IPS DF 6.9 (cell line): ENCODE results near the gene ST6GALNAC1.

Source experiments
- DNase-seq: peaks from one replicate; pipeline ENCODE4 v3.0.0-alpha.2; 2013; ENCODE audit warnings: low read depth, low spot score
- H3K27ac ChIP-seq: one replicate; pipeline ENCODE4 v1.5.1; 2013; ENCODE audit warnings: low read length, control low read depth
- H3K27me3 ChIP-seq: 2 replicates; pipeline ENCODE4 v1.6.1; 2013; ENCODE audit warnings: mild to moderate bottlenecking, low read length; ENCODE audit not compliant: control insufficient read depth, insufficient read depth
- H3K36me3 ChIP-seq: 2 replicates; pipeline ENCODE4 v1.6.1; 2013; ENCODE audit warnings: low read length; ENCODE audit not compliant: control insufficient read depth, insufficient read depth
- H3K4me1 ChIP-seq: 2 replicates; pipeline ENCODE4 v1.6.1; 2013; ENCODE audit warnings: low read length; ENCODE audit not compliant: control insufficient read depth, insufficient read depth
- H3K4me3 ChIP-seq: 2 replicates; pipeline ENCODE4 v1.5.1; 2013; ENCODE audit warnings: mild to moderate bottlenecking, low read length
- H3K9me3 ChIP-seq: 2 replicates; pipeline ENCODE4 v1.6.1; 2013; ENCODE audit warnings: low read length, inconsistent platforms; ENCODE audit not compliant: control insufficient read depth, insufficient read depth
- WGBS: extraction: QIAGEN DNeasy Blood & Tissue Kit; methylation state at CpG from one replicate; pipeline ENCODE4 v1.1.7; 2013; ENCODE audit warnings: mixed read lengths, missing lambda C conversion rate; ENCODE audit not compliant: insufficient read length, insufficient coverage; 5-methylcytosine and 5-hydroxymethylcytosine counted together

Gene ST6GALNAC1

GRCh38 chr17:76660656-76661042 lies 17.1 kb upstream of the ST6GALNAC1 start:
- WGBS, result no CpG with 5 or more reads among the region's 3 CpGs
- Histone ChIP-seq H3K27ac (no peak overlapping the region), H3K27me3 (no peaks in the 10 kb centered on the region), H3K4me1 (peaks cover 3% of the 10 kb centered on the region; the same call in 1 of the 2 replicates), H3K36me3 (no peaks in the 10 kb centered on the region), H3K9me3 (no peaks in the 10 kb centered on the region), H3K4me3 (no peak overlapping the region)
- DNase-seq, result no peak

GRCh38 chr17:76659928-76660655 lies 16.5 kb upstream of the ST6GALNAC1 start:
- no peak for DNase-seq
- Histone ChIP-seq H3K27me3 (no peaks in the 10 kb centered on the region), H3K9me3 (no peaks in the 10 kb centered on the region), H3K4me3 (no peak overlapping the region), H3K4me1 (peaks cover 3% of the 10 kb centered on the region; the same call in 1 of the 2 replicates), H3K27ac (no peak overlapping the region), H3K36me3 (no peaks in the 10 kb centered on the region)
- no CpG with 5 or more reads among the region's 13 CpGs for WGBS

GRCh38 chr17:76658242-76658662 lies 14.7 kb upstream of the ST6GALNAC1 start:
- Histone ChIP-seq H3K4me1 (peaks cover 3% of the 10 kb centered on the region; the same call in 1 of the 2 replicates), H3K27me3 (no peaks in the 10 kb centered on the region), H3K27ac (no peak overlapping the region), H3K4me3 (no peak overlapping the region), H3K9me3 (no peaks in the 10 kb centered on the region), H3K36me3 (no peaks in the 10 kb centered on the region)
- no peak for DNase-seq
- WGBS, result no CpG with 5 or more reads among the region's 5 CpGs

- H3K36me3 ChIP-seq, result no peaks in the 10 kb centered on the region
- H3K4me1 ChIP-seq, result peaks cover 3% of the 10 kb centered on the region; the same call in 1 of the 2 replicates
- H3K4me3 ChIP-seq, result no peak overlapping the region
- no peak for DNase-seq
- H3K9me3 ChIP-seq, result no peaks in the 10 kb centered on the region
- H3K27ac ChIP-seq, result no peak overlapping the region
- H3K27me3 ChIP-seq, result no peaks in the 10 kb centered on the region
- no CpG with 5 or more reads among the region's 8 CpGs for WGBS
Measured at GRCh38 chr17:76657505-76658241, 14.1 kb upstream of the ST6GALNAC1 start.

- no CpG with 5 or more reads among the region's 1 CpG for WGBS
- Histone ChIP-seq H3K27me3 (no peaks in the 10 kb centered on the region), H3K4me1 (peaks cover under 1% of the 10 kb centered on the region; the same call in 1 of the 2 replicates), H3K4me3 (no peak overlapping the region), H3K27ac (no peak overlapping the region), H3K36me3 (no peaks in the 10 kb centered on the region), H3K9me3 (0 out of 2 replicates have a peak, but pooled peaks cover 2% of the 10 kb centered on the region)
- DNase-seq, result no peak
Measured at GRCh38 chr17:76654408-76654807, 10.9 kb upstream of the ST6GALNAC1 start.

GRCh38 chr17:76650504-76650903 lies 6.9 kb upstream of the ST6GALNAC1 start:
- Histone ChIP-seq H3K27ac (no peak overlapping the region), H3K4me1 (no peaks in the 10 kb centered on the region), H3K9me3 (0 out of 2 replicates have a peak, but pooled peaks cover 2% of the 10 kb centered on the region), H3K4me3 (no peak overlapping the region), H3K27me3 (no peaks in the 10 kb centered on the region), H3K36me3 (no peaks in the 10 kb centered on the region)
- no CpG with 5 or more reads among the region's 5 CpGs for WGBS
- DNase-seq, result no peak

GRCh38 chr17:76646712-76647111 lies 3.2 kb upstream of the ST6GALNAC1 start:
- no peak for DNase-seq
- H3K27ac ChIP-seq, result no peak overlapping the region
- H3K36me3 ChIP-seq, result no peaks in the 10 kb centered on the region
- WGBS, result no CpG with 5 or more reads among the region's 1 CpG
- no peaks in the 10 kb centered on the region for H3K27me3 ChIP-seq
- H3K9me3 ChIP-seq, result 0 out of 2 replicates have a peak, but pooled peaks cover under 1% of the 10 kb centered on the region
- H3K4me3 ChIP-seq, result no peak overlapping the region
- no peaks in the 10 kb centered on the region for H3K4me1 ChIP-seq

- DNase-seq, result no peak
- H3K9me3 ChIP-seq, result no peaks in the 10 kb centered on the region
- no peaks in the 10 kb centered on the region for H3K4me1 ChIP-seq
- H3K27ac ChIP-seq, result no peak overlapping the region
- no CpG with 5 or more reads among the region's 5 CpGs for WGBS
- H3K36me3 ChIP-seq, result no peaks in the 10 kb centered on the region
- no peaks in the 10 kb centered on the region for H3K27me3 ChIP-seq
- H3K4me3 ChIP-seq, result no peak overlapping the region
Measured at GRCh38 chr17:76645481-76645880, 1.9 kb upstream of the ST6GALNAC1 start.

GRCh38 chr17:76644995-76645394 lies 1.4 kb upstream of the ST6GALNAC1 start:
- WGBS, result no CpG with 5 or more reads among the region's 8 CpGs
- Histone ChIP-seq H3K27ac (no peak overlapping the region), H3K27me3 (no peaks in the 10 kb centered on the region), H3K4me1 (no peaks in the 10 kb centered on the region), H3K4me3 (no peak overlapping the region), H3K9me3 (no peaks in the 10 kb centered on the region), H3K36me3 (no peaks in the 10 kb centered on the region)
- no peak for DNase-seq

- WGBS, result no CpG with 5 or more reads among the region's 6 CpGs
- Histone ChIP-seq H3K4me3 (no peak overlapping the region), H3K27ac (no peak overlapping the region), H3K4me1 (no peaks in the 10 kb centered on the region), H3K36me3 (no peaks in the 10 kb centered on the region), H3K27me3 (no peaks in the 10 kb centered on the region), H3K9me3 (no peaks in the 10 kb centered on the region)
- no peak for DNase-seq
Measured at GRCh38 chr17:76642994-76643393, 563 bp downstream of the ST6GALNAC1 start.
